AG10803 (cell line): Measurements from ENCODE around the gene USP36.

Experiments used
- DNase-seq: peaks from one replicate; pipeline ENCODE4 v3.0.0; 2010; ENCODE audit warnings: low read depth
- H3K4me3 ChIP-seq: 2 replicates; pipeline ENCODE4 v1.5.1; 2011; ENCODE audit warnings: mild to moderate bottlenecking, low read length, control low read depth
- TF ChIP-seq, protein P1 (sequence below): conservative IDR thresholded peaks from 2 replicates; pipeline ENCODE4 v1.5.1; 2011; ENCODE audit warnings: mild to moderate bottlenecking, low read length, control low read depth, inconsistent platforms

The USP36 gene

DNA sequence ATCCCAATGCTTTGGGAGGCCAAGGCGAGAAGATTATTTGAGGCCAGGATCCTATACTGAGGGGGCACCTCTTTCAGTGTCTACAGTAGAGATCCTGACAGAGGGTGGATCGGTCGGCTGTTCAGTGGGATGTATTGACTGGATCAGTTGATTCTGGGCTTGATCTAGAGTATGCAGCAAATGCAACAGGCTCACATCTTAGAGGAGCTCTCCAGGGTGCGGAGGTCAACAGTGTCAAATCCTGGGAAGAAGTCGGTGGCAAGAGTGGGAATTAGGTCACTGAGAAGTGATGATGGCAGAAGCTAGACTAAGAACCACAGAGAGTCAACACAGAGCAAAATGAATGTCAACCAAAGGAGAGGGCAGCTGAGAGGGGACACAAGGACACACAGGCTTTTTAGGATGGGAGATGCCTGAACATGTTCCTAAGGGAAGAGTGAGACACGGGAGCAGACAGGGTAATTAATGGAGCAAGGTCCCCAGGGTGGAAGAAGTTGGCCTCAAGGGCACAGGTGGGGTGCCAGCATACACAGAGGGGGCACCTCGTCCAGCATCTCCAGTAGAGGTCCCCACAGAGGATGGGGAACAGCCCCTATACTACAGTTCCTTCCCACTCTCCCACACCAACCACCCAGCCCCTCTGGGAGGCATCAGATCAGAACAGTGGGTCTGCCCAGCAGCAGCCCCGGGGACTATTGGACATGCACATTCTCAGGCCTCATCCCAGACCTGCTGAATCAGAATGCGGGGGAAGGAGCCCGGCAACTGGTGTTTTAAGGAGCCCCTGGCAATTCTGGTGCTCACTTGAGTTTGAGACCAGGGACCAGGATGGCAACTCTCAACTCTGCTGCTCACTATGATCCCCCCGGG, 48.5 kb downstream of the USP36 start:
- TF ChIP-seq, protein P1, sequence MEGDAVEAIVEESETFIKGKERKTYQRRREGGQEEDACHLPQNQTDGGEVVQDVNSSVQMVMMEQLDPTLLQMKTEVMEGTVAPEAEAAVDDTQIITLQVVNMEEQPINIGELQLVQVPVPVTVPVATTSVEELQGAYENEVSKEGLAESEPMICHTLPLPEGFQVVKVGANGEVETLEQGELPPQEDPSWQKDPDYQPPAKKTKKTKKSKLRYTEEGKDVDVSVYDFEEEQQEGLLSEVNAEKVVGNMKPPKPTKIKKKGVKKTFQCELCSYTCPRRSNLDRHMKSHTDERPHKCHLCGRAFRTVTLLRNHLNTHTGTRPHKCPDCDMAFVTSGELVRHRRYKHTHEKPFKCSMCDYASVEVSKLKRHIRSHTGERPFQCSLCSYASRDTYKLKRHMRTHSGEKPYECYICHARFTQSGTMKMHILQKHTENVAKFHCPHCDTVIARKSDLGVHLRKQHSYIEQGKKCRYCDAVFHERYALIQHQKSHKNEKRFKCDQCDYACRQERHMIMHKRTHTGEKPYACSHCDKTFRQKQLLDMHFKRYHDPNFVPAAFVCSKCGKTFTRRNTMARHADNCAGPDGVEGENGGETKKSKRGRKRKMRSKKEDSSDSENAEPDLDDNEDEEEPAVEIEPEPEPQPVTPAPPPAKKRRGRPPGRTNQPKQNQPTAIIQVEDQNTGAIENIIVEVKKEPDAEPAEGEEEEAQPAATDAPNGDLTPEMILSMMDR = no peak
- no peak for DNase-seq
- no peak overlapping the region for H3K4me3 ChIP-seq

- TF ChIP-seq, protein P1 = no peak
- no peak overlapping the region for H3K4me3 ChIP-seq
- no peak for DNase-seq
Measured at GRCh38 chr17:78790552-78790951, 50.1 kb downstream of the USP36 start.

DNA sequence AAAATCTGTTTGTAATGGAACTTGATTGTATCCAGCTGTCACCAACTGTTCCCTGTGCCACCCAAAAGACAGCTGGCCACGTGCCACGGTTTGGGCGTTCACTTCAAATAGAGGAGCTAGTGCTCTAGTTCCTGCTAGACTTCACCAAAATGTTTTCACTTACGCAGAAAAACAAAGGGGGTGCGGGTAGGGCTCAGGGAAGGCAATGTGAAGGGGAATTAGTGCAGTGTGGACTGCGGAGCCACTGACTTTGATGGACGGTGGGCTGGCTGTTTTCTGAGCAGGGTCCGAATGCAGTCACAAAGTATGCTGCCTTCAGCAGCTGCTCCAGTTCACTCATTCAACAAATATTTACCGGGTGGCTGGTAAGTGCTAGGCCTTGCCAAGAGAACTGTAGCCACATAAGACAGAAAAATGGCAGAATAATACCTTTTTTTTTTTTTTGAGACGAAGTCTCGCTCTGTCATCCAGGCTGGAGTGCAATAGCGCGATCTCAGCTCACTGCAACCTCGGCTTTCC, 50.9 kb downstream of the USP36 start:
- TF ChIP-seq, protein P1 = no peak
- H3K4me3 ChIP-seq = peak overlapping the region; percentile 31
- peak; percentile 88 for DNase-seq

DNA sequence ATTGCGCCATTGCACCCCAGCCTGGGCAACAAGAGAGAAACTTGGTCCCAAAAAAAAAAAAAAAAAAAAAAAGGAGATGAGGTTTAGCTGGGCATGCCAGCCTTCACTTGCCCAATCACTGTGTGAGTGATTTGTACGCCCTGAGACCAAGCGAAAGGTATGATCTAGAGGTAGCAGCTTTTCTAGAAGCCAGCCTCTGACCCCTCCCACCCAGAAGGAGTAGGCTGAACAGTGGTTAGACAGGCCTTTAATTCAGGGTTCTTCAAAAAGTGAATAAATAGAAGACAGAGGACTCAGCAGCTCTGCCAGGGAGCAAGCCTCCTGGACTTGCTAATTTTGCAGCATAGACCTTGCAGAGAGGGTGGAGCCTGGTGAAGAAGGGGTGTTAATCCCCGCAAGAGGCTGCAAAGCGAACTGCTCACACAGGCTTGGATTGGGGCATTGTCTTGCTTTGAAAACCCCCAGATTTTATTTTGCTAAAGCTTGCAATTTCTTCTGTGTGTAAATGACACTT, 51.4 kb downstream of the USP36 start:
- DNase-seq = no peak
- TF ChIP-seq, protein P1 = no peak
- no peak overlapping the region for H3K4me3 ChIP-seq

GRCh38 chr17:78788451-78788850, 52.2 kb downstream of the USP36 start:
- TF ChIP-seq, protein P1 = no peak
- no peak overlapping the region for H3K4me3 ChIP-seq
- DNase-seq = no peak

DNA sequence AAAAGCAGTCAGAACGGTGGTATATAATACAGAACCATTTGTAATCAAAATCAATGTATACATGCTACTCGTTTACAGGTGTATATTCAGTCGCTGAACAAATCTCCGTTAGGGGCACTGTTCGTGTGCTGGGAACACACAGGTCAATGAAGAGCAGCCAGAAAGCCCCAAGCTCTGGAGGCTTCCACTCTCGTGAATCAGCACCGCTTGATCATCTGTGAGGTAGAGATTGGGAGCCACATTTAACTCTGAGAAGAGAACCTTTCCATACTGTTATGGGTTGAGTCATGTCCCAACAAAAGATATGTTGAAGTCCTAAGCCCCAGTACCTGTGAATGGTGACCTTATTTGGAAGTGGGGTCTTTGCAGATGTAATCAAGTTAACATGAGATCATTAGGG, 53.2 kb downstream of the USP36 start:
- no peak overlapping the region for H3K4me3 ChIP-seq
- TF ChIP-seq, protein P1 = no peak
- DNase-seq = no peak

DNA sequence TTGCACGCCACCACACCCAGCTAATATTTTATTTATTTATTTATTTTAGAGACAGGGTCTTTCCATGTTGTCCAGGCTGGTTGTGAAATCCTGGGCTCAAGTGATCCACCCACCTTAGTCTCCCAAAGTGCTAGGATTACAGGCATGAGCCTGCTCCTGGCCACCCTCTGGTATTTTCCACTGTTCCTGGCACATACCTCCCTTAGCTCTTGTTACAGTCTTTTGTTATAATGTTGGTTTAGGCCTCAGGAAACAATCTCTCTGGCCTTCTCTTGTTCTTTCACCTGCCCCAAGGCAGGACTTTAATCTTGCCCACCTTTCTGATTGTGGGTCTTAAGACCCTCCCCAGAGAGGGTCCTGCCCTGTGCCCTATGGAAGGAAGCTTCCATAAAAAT, 55.0 kb downstream of the USP36 start:
- DNase-seq = no peak
- TF ChIP-seq, protein P1 = no peak
- H3K4me3 ChIP-seq = no peak overlapping the region
